Thyroid gland (tissue), 4 donors: ENCODE measurements around the gene ACE. TPM values are rescaled to one million over a fixed set of nuclear protein-coding genes. Genes with fewer than 3 reads are reported as not detected.

Experiments used
- DNase-seq, 2 donors: peaks; one replicate each; pipeline ENCODE4 v3.0.0-alpha.2; 2019
- H3K27ac ChIP-seq, 3 donors: fragments of 200-600 bp; sonication (generic); 1 replicate in 2 of 3; 2 replicates in 1 of 3; pipeline ENCODE4 v1.5.1; 2016 to 2019; ENCODE audit warnings: mild to moderate bottlenecking in 1 of 3, moderate library complexity in 1 of 3
- H3K27me3 ChIP-seq: fragments of 200-600 bp; sonication (generic); one replicate; pipeline ENCODE4 v1.5.1; 2019
- H3K36me3 ChIP-seq, 2 donors: fragments of 200-600 bp; sonication (generic); one replicate each; pipeline ENCODE4 v1.5.1; 2016 to 2019
- H3K4me1 ChIP-seq, 2 donors: fragments of 200-600 bp; sonication (generic); one replicate each; pipeline ENCODE4 v1.5.1; 2017 to 2019
- H3K4me3 ChIP-seq, 3 donors: fragments of 200-600 bp; sonication (generic); replicated peaks in 1 of 3; 1 replicate in 2 of 3; 2 replicates in 1 of 3; pipeline ENCODE4 v1.5.1; 2016; ENCODE audit warnings: mild to moderate bottlenecking in 1 of 3
- H3K9me3 ChIP-seq: fragments of 200-600 bp; sonication (generic); one replicate; pipeline ENCODE4 v1.5.1; 2017
- CTCF ChIP-seq, 6 experiments: fragments of 200-600 bp in 3 of 6; fragments of 450-650 bp in 3 of 6; sonication (generic) in 3 of 6; IDR thresholded peaks; one replicate each; pipeline ENCODE4 v1.5.1; 2016 to 2019; ENCODE audit warnings: antibody characterized with exemption in 6 of 6, mild to moderate bottlenecking in 2 of 6, inconsistent platforms in 1 of 6, moderate library complexity in 1 of 6
- POLR2A ChIP-seq, 2 donors: fragments of 450-650 bp; IDR thresholded peaks; one replicate each; pipeline ENCODE4 v1.6.1; 2017; ENCODE audit warnings: antibody characterized with exemption in 2 of 2, mild to moderate bottlenecking in 2 of 2, moderate library complexity in 1 of 2
- whole genome bisulfite sequencing, 2 donors: methylation state at CpG; one replicate each; pipeline ENCODE4 v1.1.5; 2017; 5-methylcytosine and 5-hydroxymethylcytosine counted together
- intact Hi-C: fragments of 100-400 bp; cut with DNase I; formaldehyde crosslinking; loops from one replicate; pipeline ENCODE4 v1.15.1; 2023
- total RNA-seq, 4 donors: library from RNA; depleted of rRNA; stranded (reverse); fragments of >200 nt; gene quantifications; one replicate each; pipeline ENCODE4 v1.2.3, GENCODE V29; 2016

The ACE gene
- total RNA-seq, 4 donors from 2014 or later = 1.1 to 12.7 (median 10.3) TPM

DNA sequence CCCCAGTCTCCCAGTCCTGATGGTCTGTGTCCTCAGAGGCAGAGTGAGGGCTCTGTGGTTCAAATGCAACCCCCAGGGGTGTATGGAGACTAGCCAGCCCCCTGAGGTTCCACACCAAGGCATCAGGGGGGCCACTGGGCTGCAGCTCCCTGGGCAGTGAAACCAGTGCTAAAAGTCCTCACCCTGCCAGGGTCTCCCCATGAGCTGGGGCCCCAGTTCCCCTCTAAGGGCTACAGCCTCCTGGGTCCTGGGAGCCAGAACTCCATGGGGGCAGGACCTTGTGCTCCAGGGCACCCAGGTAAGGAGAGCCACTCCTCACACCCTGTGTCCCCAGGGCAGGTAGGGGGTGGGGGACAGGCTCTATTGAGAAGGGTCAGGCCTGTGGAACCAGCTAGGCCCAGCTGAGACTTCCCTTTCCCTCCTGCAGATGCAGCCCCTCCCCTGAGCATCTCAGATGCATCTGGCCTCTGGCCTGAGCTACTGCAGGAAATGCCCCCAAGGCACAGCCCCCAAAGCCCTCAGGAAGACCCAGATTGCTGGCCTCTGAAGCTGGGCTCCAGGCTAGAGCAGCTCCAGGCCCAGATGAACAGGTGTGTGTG is 67.1 kb downstream of the ACE start:
- Histone ChIP-seq H3K36me3 (no peaks in the 10 kb centered on the region), H3K9me3 (no peaks in the 10 kb centered on the region), H3K4me1 (no peaks in the 10 kb centered on the region), H3K27ac (no peak overlapping the region), H3K27me3 (no peaks in the 10 kb centered on the region), H3K4me3 (no peak overlapping the region)
- no peak for DNase-seq
- TF ChIP-seq POLR2A (IDR thresholded peaks at IDR 0.05) (no peak), CTCF (IDR thresholded peaks at IDR 0.05) (no peak)
- intact Hi-C loops = no loop called here

DNA sequence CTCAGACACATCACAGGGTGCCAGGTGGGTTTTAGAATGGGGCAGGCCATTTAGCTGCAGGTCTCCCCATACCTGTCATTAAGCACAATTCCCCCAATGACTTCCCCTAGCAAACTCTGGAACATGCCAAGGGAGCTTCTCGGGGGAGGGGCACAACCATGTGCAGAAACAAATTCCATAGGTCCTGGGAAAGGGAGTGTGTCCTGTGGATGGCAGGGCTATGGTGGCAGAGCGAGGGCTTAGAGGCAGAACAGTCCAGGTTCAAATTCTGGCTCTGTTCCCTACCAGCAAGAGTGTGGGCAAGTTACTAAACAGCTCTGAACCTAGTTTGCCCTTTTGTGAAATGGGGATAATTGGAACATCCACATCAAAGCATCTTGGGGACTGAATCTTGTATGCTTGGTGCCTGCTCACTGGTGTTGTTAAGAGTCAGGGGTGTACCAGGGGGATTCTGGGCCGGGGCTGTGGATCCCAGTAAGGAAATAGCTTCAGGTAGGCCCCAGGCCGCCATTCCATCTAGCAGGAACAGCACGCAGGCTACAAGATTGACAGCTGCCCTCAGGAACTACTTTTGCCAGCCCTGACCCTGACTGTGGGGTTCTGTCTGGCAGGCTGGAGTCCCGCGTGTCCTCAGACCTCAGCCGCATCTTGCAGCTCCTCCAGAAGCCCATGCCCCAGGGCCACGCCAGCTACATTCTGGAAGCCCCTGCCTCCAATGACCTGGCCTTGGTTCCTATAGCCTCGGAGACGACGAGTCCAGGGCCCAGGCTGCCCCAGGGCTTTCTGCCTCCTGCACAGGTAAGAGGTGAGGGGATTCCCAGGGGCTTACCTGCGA is 67.8 kb downstream of the ACE start:
- Histone ChIP-seq H3K27ac (no peak overlapping the region), H3K36me3 (no peaks in the 10 kb centered on the region), H3K4me1 (peaks cover 6 to 7% of the 10 kb centered on the region in 2 donors), H3K4me3 (no peak overlapping the region), H3K9me3 (no peaks in the 10 kb centered on the region), H3K27me3 (no peaks in the 10 kb centered on the region)
- intact Hi-C loops = no loop called here
- DNase-seq = no peak
- 86 to 91% methylated on average over 7 to 11 of the region's 13 CpGs for WGBS, 2 donors
- no peak for TF ChIP-seq POLR2A (IDR thresholded peaks at IDR 0.05)
- no peak for TF ChIP-seq CTCF (IDR thresholded peaks at IDR 0.05)

DNA sequence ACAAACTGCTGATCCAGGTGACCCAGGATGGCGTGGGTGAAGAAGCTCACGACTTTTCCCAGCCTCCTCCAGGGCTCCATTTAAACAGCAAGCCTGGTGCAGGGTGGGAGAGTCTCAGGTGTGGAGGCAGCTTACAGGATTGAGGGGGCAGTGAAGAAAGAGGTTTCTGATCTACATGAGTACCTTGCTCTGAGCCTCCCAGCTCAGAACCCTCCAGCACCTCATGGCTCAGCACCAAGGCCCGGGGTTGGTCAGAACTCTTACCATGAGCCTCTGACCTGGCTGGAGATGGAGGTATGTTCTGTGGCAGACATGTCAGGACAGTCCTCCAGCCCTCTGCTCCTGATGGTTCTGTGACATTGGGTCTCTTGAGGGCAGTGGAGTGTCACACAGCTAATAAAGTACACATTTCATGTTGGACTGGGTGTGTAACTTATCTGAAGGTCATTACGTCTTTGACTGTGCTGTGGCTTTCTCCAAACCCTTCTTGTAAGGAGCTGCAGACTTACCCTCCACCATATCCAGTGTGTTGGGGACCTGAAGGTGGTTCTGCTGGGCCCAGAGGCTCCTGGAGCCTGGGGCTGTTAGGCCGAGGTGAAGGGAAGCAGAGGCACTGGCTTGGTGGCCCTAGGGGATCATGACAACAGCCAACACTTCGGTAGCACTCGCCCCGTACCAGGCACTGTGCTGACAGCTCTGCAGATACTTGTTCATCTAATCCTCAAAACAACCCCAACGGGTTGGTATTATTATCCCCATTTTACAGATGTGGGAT is 69.6 kb downstream of the ACE start:
- no peak overlapping the region for H3K27ac ChIP-seq
- no peak for DNase-seq
- no peak overlapping the region for H3K4me3 ChIP-seq
- no peaks in the 10 kb centered on the region for H3K36me3 ChIP-seq
- 74 to 90% methylated on average over 4 to 9 of the region's 9 CpGs for WGBS, 2 donors
- H3K4me1 ChIP-seq = peaks cover 8 to 11% of the 10 kb centered on the region in 2 donors
- intact Hi-C loops = no loop called here
- H3K9me3 ChIP-seq = no peaks in the 10 kb centered on the region
- TF ChIP-seq CTCF (IDR thresholded peaks at IDR 0.05) (no peak), POLR2A (IDR thresholded peaks at IDR 0.05) (no peak)
- H3K27me3 ChIP-seq = no peaks in the 10 kb centered on the region

DNA sequence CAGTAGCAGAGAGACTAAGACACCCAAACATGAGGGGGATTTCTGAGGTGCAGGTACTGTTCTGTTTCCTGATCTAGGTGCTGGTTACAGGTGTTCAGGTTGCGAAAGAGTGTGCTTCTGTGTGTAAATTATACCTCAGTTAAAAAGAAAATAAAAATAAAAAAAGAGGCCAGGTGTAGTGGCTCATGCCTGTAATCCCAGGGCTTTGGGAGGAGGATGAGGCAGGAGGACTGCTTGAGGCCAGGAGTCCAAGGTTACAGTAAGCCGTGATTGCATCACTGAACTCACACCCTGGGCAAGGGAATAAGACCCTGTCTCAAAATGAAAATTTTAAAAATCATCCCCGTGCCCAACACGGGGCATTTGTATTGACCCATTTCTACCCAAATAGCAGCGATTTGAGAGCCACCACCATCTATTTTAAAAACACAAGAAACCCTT is 70.2 kb downstream of the ACE start:
- DNase-seq = no peak
- WGBS, 2 donors = 73 to 77% methylated on average over 5 of the region's 5 CpGs
- intact Hi-C loops = no loop called here
- Histone ChIP-seq H3K4me1 (peaks cover 11 to 15% of the 10 kb centered on the region in 2 donors), H3K27me3 (no peaks in the 10 kb centered on the region), H3K9me3 (no peaks in the 10 kb centered on the region), H3K4me3 (no peak overlapping the region), H3K36me3 (no peaks in the 10 kb centered on the region), H3K27ac (no peak overlapping the region)
- TF ChIP-seq CTCF (IDR thresholded peaks at IDR 0.05) (no peak), POLR2A (IDR thresholded peaks at IDR 0.05) (no peak)

Other genes with a start within 250 kb of the ACE start
- gene CYB561, start 30.8 kb upstream of the ACE start, total RNA-seq = 100 to 1,000 TPM in 2 of 4 donors, 10 to 100 TPM in 2; 46.2 to 129 (median 101) TPM
- gene KCNH6, start 46.3 kb downstream of the ACE start, total RNA-seq = under 1 TPM in 1 of 4 donors, not detected in 3; 0.67 TPM
- 10 to 100 TPM; 35.1 to 44.8 (median 40.5) TPM for gene DCAF7, start 73.4 kb downstream of the ACE start, total RNA-seq
- gene TACO1, start 123.8 kb downstream of the ACE start, total RNA-seq = 10 to 100 TPM; 15.3 to 17.1 (median 16.0) TPM
- 10 to 100 TPM; 38.6 to 68.0 (median 43.8) TPM for gene MAP3K3, start 145.4 kb downstream of the ACE start, total RNA-seq
- gene LIMD2, start 223.1 kb downstream of the ACE start, total RNA-seq = 10 to 100 TPM in 1 of 4 donors, 1 to 10 TPM in 3; 3.9 to 10.7 (median 7.2) TPM